Small intestine (tissue), 7 donors: ENCODE data around the gene GAK. TPM values are rescaled to one million over a fixed set of nuclear protein-coding genes. Genes with fewer than 3 reads are reported as not detected.
A peak's percentile ranks its signal among the peaks of the same experiment; 100 is the strongest.

Experiments used
- DNase-seq, 2 donors: peaks; one replicate each; pipeline versions ENCODE4 v3.0.0 to v3.0.0-alpha.2; 2013
- FAIRE-seq: peaks from 2 replicates; lab custom pipeline; 2012; peaks lifted over from hg19 to GRCh38; lab: Jason Lieb, UNC
- H3K27ac ChIP-seq, 3 donors: one replicate each; pipeline ENCODE4 v1.5.1; 2013; ENCODE audit warnings: low read length in 2 of 3, mild to moderate bottlenecking in 2 of 3, control low read depth in 1 of 3, inconsistent platforms in 1 of 3, low read depth in 1 of 3, moderate library complexity in 1 of 3
- H3K27me3 ChIP-seq, 3 donors: one replicate each; pipeline ENCODE4 v1.6.1; 2013; ENCODE audit warnings: low read length in 3 of 3, inconsistent platforms in 1 of 3; ENCODE audit not compliant: control insufficient read depth in 3 of 3, insufficient read depth in 3 of 3
- H3K36me3 ChIP-seq, 3 donors: one replicate each; pipeline ENCODE4 v1.6.1; 2013; ENCODE audit warnings: low read length in 3 of 3, inconsistent platforms in 1 of 3, low read depth in 1 of 3, mild to moderate bottlenecking in 1 of 3, moderate library complexity in 1 of 3; ENCODE audit not compliant: control insufficient read depth in 3 of 3, insufficient read depth in 2 of 3
- H3K4me1 ChIP-seq, 3 donors: one replicate each; pipeline ENCODE4 v1.6.1; 2013; ENCODE audit warnings: low read length in 2 of 3, inconsistent platforms in 1 of 3, low read depth in 1 of 3, mild to moderate bottlenecking in 1 of 3, moderate library complexity in 1 of 3; ENCODE audit not compliant: control insufficient read depth in 3 of 3, insufficient read depth in 2 of 3
- H3K4me3 ChIP-seq, 3 donors: one replicate each; pipeline ENCODE4 v1.5.1; 2013; ENCODE audit warnings: low read length in 3 of 3, control low read depth in 1 of 3, inconsistent platforms in 1 of 3, low read depth in 1 of 3, mild to moderate bottlenecking in 1 of 3, moderate library complexity in 1 of 3
- H3K9me3 ChIP-seq, 2 donors: one replicate each; pipeline ENCODE4 v1.6.1; 2013; ENCODE audit warnings: low read depth in 1 of 2, low read length in 1 of 2; ENCODE audit not compliant: control insufficient read depth in 2 of 2, insufficient read depth in 1 of 2
- WGBS, 3 donors: extraction: QIAGEN DNeasy Blood & Tissue Kit; methylation state at CpG; one replicate each; pipeline ENCODE4 v1.1.7; 2013; 5-methylcytosine and 5-hydroxymethylcytosine counted together
- polyA plus RNA-seq, 4 donors: library from polyadenylated mRNA; stranded (reverse) in 3 of 4; unstranded in 1 of 4; fragments of 200-250 nt in 3 of 4; fragments of 120-200 nt in 1 of 4; gene quantifications; one replicate each; pipeline versions ENCODE4 v1.2.1 to v1.2.3, GENCODE V29; 2013
- donor health status: healthy with polysubstance abuse.
- donor health status: control.
- donor health status: control.
- donor health status: Bipolar disorder and iron deficiency.
- donor health status: healthy.

GAK gene
- polyA plus RNA-seq, 4 donors, result 98.4 to 463 (median 230) TPM

GRCh38 chr4:878796-879728, 53.1 kb downstream of the GAK start:
- no peaks in the 10 kb centered on the region for H3K27me3 ChIP-seq
- H3K4me3 ChIP-seq, result no peak overlapping the region
- peak in 1 of 2 donors; percentile 24 for DNase-seq
- no peaks in the 10 kb centered on the region for H3K4me1 ChIP-seq
- no peaks in the 10 kb centered on the region for H3K9me3 ChIP-seq
- peak overlapping the region in 2 of 3 donors; percentile 25 to 84 for H3K27ac ChIP-seq
- WGBS, 3 donors, result 72 to 89% (median 81%) methylated on average over 23 of the region's 23 CpGs
- peaks cover 31 to 92% (median 48%) of the 10 kb centered on the region in 3 donors for H3K36me3 ChIP-seq
- FAIRE-seq, result no peak

GRCh38 chr4:877502-877901, 54.6 kb downstream of the GAK start:
- no peak for DNase-seq

GRCh38 chr4:876780-877179, 55.3 kb downstream of the GAK start:
- Histone ChIP-seq H3K27ac (no peak overlapping the region), H3K9me3 (no peaks in the 10 kb centered on the region), H3K4me3 (no peak overlapping the region), H3K27me3 (no peaks in the 10 kb centered on the region), H3K36me3 (peaks cover 28 to 89% (median 49%) of the 10 kb centered on the region in 3 donors), H3K4me1 (no peaks in the 10 kb centered on the region)
- no peak for FAIRE-seq
- no peak for DNase-seq
- 94 to 97% (median 96%) methylated on average over 24 of the region's 24 CpGs for WGBS, 3 donors

More at GRCh38 chr4:877502-877901, 54.6 kb downstream of the GAK start:
- 92 to 93% (median 92%) methylated on average over 25 of the region's 25 CpGs for WGBS, 3 donors
- Histone ChIP-seq H3K36me3 (peaks cover 30 to 89% (median 52%) of the 10 kb centered on the region in 3 donors), H3K27me3 (no peaks in the 10 kb centered on the region), H3K27ac (no peak overlapping the region), H3K4me3 (no peak overlapping the region), H3K4me1 (no peaks in the 10 kb centered on the region), H3K9me3 (no peaks in the 10 kb centered on the region)
- no peak for FAIRE-seq

GRCh38 chr4:875818-876423, 56.2 kb downstream of the GAK start:
- DNase-seq (peak in 1 of 2 donors; percentile 20), FAIRE-seq (no peak)
- Histone ChIP-seq H3K36me3 (peaks cover 30 to 89% (median 44%) of the 10 kb centered on the region in 3 donors), H3K27me3 (no peaks in the 10 kb centered on the region), H3K4me3 (no peak overlapping the region), H3K27ac (no peak overlapping the region), H3K9me3 (no peaks in the 10 kb centered on the region), H3K4me1 (no peaks in the 10 kb centered on the region)
- WGBS, 3 donors, result 73 to 82% (median 80%) methylated on average over 26 of the region's 26 CpGs

- Histone ChIP-seq H3K4me3 (no peak overlapping the region), H3K36me3 (peaks cover 33 to 89% (median 45%) of the 10 kb centered on the region in 3 donors), H3K27ac (no peak overlapping the region), H3K27me3 (no peaks in the 10 kb centered on the region), H3K4me1 (no peaks in the 10 kb centered on the region), H3K9me3 (no peaks in the 10 kb centered on the region)
- WGBS, 3 donors, result 64 to 79% (median 74%) methylated on average over 17 of the region's 17 CpGs
- FAIRE-seq (no peak), DNase-seq (peak; percentile 25 to 47)
Measured at GRCh38 chr4:874971-875817, 56.9 kb downstream of the GAK start.

- no peak overlapping the region for H3K27ac ChIP-seq
- DNase-seq, result no peak
- 87 to 93% (median 88%) methylated on average over 9 of the region's 9 CpGs for WGBS, 3 donors
- FAIRE-seq, result no peak
- H3K4me3 ChIP-seq, result no peak overlapping the region
- H3K4me1 ChIP-seq, result no peaks in the 10 kb centered on the region
- H3K36me3 ChIP-seq, result peaks cover 34 to 86% (median 40%) of the 10 kb centered on the region in 3 donors
- H3K27me3 ChIP-seq, result no peaks in the 10 kb centered on the region
- no peaks in the 10 kb centered on the region for H3K9me3 ChIP-seq
Measured at GRCh38 chr4:874056-874455, 58.1 kb downstream of the GAK start.

- no peaks in the 10 kb centered on the region for H3K9me3 ChIP-seq
- no peak overlapping the region for H3K4me3 ChIP-seq
- H3K27ac ChIP-seq, result no peak overlapping the region
- 94 to 96% (median 96%) methylated on average over 39 to 43 of the region's 43 CpGs for WGBS, 3 donors
- no peaks in the 10 kb centered on the region for H3K27me3 ChIP-seq
- DNase-seq, result no peak
- no peak for FAIRE-seq
- no peaks in the 10 kb centered on the region for H3K4me1 ChIP-seq
- H3K36me3 ChIP-seq, result peaks cover 34 to 89% (median 53%) of the 10 kb centered on the region in 3 donors
Measured at GRCh38 chr4:872241-872981, 59.7 kb downstream of the GAK start.
